Urothelium cell line (cell line): ENCODE measurements around the gene MSI2.

ENCODE experiments used
- DNase-seq: peaks from one replicate; pipeline ENCODE4 v3.0.0; 2011; ENCODE audit warnings: low spot score, mixed read lengths
- FAIRE-seq: peaks from 2 replicates; lab custom pipeline; 2011; peaks lifted over from hg19 to GRCh38; lab: Jason Lieb, UNC

The MSI2 gene

GRCh38 chr17:57513569-57513968, 257.2 kb downstream of the MSI2 start:
- DNase-seq (no peak), FAIRE-seq (no peak)

GRCh38 chr17:57514614-57515013, 258.3 kb downstream of the MSI2 start:
- FAIRE-seq (peak; percentile 74), DNase-seq (no peak)

GRCh38 chr17:57515662-57516211, 259.4 kb downstream of the MSI2 start:
- FAIRE-seq (no peak), DNase-seq (no peak)

- DNase-seq (no peak), FAIRE-seq (peak; percentile 97)
Observed at GRCh38 chr17:57516290-57517230, 260.2 kb downstream of the MSI2 start.

- FAIRE-seq (no peak), DNase-seq (no peak)
Observed at GRCh38 chr17:57517273-57517631, 260.9 kb downstream of the MSI2 start.

GRCh38 chr17:57517632-57518456, 261.5 kb downstream of the MSI2 start:
- no peak for FAIRE-seq
- DNase-seq, result no peak

- FAIRE-seq, result peak; percentile 92
- no peak for DNase-seq
Observed at GRCh38 chr17:57518587-57519581, 262.6 kb downstream of the MSI2 start.

GRCh38 chr17:57519800-57520199, 263.5 kb downstream of the MSI2 start:
- FAIRE-seq (peak; percentile 20), DNase-seq (no peak)

GRCh38 chr17:57521606-57522005, 265.3 kb downstream of the MSI2 start:
- FAIRE-seq, result no peak
- DNase-seq, result no peak

GRCh38 chr17:57522042-57523005, 266.0 kb downstream of the MSI2 start:
- DNase-seq (no peak), FAIRE-seq (peak; percentile 52)

GRCh38 chr17:57523926-57524632, 267.8 kb downstream of the MSI2 start:
- peak; percentile 99 for FAIRE-seq
- peak; percentile 95 for DNase-seq

- DNase-seq, result no peak
- FAIRE-seq, result peak; percentile 89
Observed at GRCh38 chr17:57524839-57525568, 268.7 kb downstream of the MSI2 start.

GRCh38 chr17:57527221-57528057, 271.1 kb downstream of the MSI2 start:
- peak; percentile 73 for FAIRE-seq
- DNase-seq, result no peak

- DNase-seq (no peak), FAIRE-seq (peak; percentile 40)
Observed at GRCh38 chr17:57528058-57528451, 271.7 kb downstream of the MSI2 start.

- no peak for DNase-seq
- FAIRE-seq, result no peak
Observed at GRCh38 chr17:57530026-57530425, 273.7 kb downstream of the MSI2 start.

GRCh38 chr17:57530508-57530907, 274.2 kb downstream of the MSI2 start:
- peak; percentile 35 for DNase-seq

GRCh38 chr17:57531078-57531477, 274.8 kb downstream of the MSI2 start:
- DNase-seq, result no peak
- FAIRE-seq, result peak; percentile 77

More at GRCh38 chr17:57530508-57530907, 274.2 kb downstream of the MSI2 start:
- no peak for FAIRE-seq
